Adrenal gland (tissue), 12 donors: ENCODE data around the gene C1R. TPM values are rescaled to one million over a fixed set of nuclear protein-coding genes. Genes with fewer than 3 reads are reported as not detected.
"Not testable (repeated sequence)": the region's sequence is repeated elsewhere in the genome, so short reads cannot be mapped to it uniquely, and the experiment has no call there.

ENCODE experiments used
- DNase-seq, 7 donors: peaks; one replicate each; pipeline ENCODE4 v3.0.0-alpha.2; 2019 to 2020
- H3K27ac ChIP-seq, 5 donors: fragments of 200-600 bp; sonication (generic) in 4 of 5; 1 replicate in 3 of 5; 2 replicates in 2 of 5; pipeline versions ENCODE4 v1.5.1 to v1.8.0; 2016 to 2020; ENCODE audit warnings: mild to moderate bottlenecking in 1 of 5
- H3K27me3 ChIP-seq: fragments of 200-600 bp; 2 replicates; pipeline ENCODE4 v1.8.0; 2021
- H3K36me3 ChIP-seq, 2 donors: fragments of 200-600 bp; replicated peaks in 1 of 2; 1 replicate in 1 of 2; 2 replicates in 1 of 2; pipeline versions ENCODE4 v1.5.1 to v1.8.0; 2018 to 2022
- H3K4me1 ChIP-seq, 2 donors: fragments of 200-600 bp; replicated peaks in 1 of 2; 1 replicate in 1 of 2; 2 replicates in 1 of 2; pipeline versions ENCODE4 v1.5.1 to v1.8.0; 2018 to 2021
- H3K4me3 ChIP-seq, 4 donors: fragments of 200-600 bp; sonication (generic) in 3 of 4; one replicate each; pipeline ENCODE4 v1.5.1; 2016 to 2018
- H3K9me3 ChIP-seq, 3 donors: fragments of 200-600 bp; sonication (generic) in 1 of 3; replicated peaks in 1 of 3; 1 replicate in 2 of 3; 2 replicates in 1 of 3; pipeline versions ENCODE4 v1.5.1 to v1.8.0; 2016 to 2021
- POLR2A ChIP-seq, 2 donors: fragments of 450-650 bp; IDR thresholded peaks; one replicate each; pipeline ENCODE4 v1.6.1; 2017; ENCODE audit warnings: antibody characterized with exemption in 2 of 2, mild to moderate bottlenecking in 2 of 2, moderate library complexity in 1 of 2
- WGBS, 4 donors: extraction: QIAGEN DNeasy Blood & Tissue Kit in 2 of 4; methylation state at CpG; one replicate each; pipeline versions ENCODE4 v1.1.5 to v1.1.7; 2013 to 2017; 5-methylcytosine and 5-hydroxymethylcytosine counted together
- intact Hi-C, 2 donors: fragments of 100-400 bp; cut with DNase I; formaldehyde crosslinking; loops; one replicate each; pipeline versions ENCODE4 v1.14.1 to v1.15.0; 2022 to 2023
- polyA plus RNA-seq, 3 donors: library from polyadenylated mRNA; stranded (reverse); fragments of 200-250 nt in 2 of 3; fragments of 350-450 nt in 1 of 3; fragmentation: Illumina TruSeq in 1 of 3; extraction: RNeasy Lipid Tissue Mini Kit (QIAGEN cat#74804) in 1 of 3; gene quantifications; one replicate each; pipeline ENCODE4 v1.2.3, GENCODE V29; 2013 to 2014
- total RNA-seq, 9 donors: library from RNA; depleted of rRNA in 4 of 9; stranded (reverse); fragments of >200 nt in 4 of 9; fragments of 120-200 nt in 1 of 9; fragmentation: NEBNext Ultra II Directional in 1 of 9; extraction: Animal tissue kit (Norgen Biotek cat#: 25700) in 1 of 9; gene quantifications; one replicate each; pipeline versions ENCODE4 v1.1.0 to v1.2.4, GENCODE V29; 2013 to 2023
- TF ChIP-seq, protein P1 (sequence below), 6 experiments: fragments of 450-650 bp in 4 of 6; fragments of 200-600 bp in 2 of 6; sonication (generic) in 1 of 6; IDR thresholded peaks; 1 replicate in 5 of 6; 2 replicates in 1 of 6; pipeline versions ENCODE4 v1.5.1 to v1.8.0; 2016 to 2021; ENCODE audit warnings: antibody characterized with exemption in 6 of 6, mild to moderate bottlenecking in 2 of 6, moderate library complexity in 1 of 6
- donor health status: healthy with polysubstance abuse.
- donor health status: Bipolar disorder and iron deficiency.
- donor health status: DM: yes; HTN: yes; CAD: no.
- donor health status: DM: no; HTN: no; CAD: no.
- donor health status: DM: no; HTN: no; CAD: no.
- donor health status: DM: yes; HTN: yes; CAD: no.

C1R gene
- total and polyA plus RNA-seq, 12 donors = 10.3 to 1,160 (median 366) TPM

DNA sequence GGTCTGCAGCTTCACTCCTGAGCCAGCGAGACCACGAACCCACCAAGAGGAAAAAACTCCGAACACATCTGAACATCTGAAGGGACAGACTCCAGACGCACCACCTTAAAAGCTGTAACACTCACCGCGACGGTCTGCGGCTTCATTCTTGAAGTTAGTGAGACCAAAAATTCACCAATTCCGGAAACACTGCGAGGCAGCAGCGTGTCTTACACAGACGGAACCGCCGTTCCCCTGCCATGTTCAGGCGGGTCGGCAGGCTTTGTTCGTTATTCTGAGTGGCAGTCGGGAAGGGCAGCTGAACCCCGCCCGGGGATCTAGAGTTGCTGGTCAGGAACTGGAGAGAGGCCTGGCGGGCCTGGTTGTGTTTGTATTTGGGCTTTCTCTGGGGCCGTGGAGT lies 53.7 kb downstream of the C1R start:
- no peak overlapping the region for H3K4me3 ChIP-seq
- no peaks in the 10 kb centered on the region for H3K9me3 ChIP-seq
- DNase-seq = no peak
- H3K36me3 ChIP-seq = no peaks in the 10 kb centered on the region
- no peaks in the 10 kb centered on the region for H3K27me3 ChIP-seq
- TF ChIP-seq, protein P1, sequence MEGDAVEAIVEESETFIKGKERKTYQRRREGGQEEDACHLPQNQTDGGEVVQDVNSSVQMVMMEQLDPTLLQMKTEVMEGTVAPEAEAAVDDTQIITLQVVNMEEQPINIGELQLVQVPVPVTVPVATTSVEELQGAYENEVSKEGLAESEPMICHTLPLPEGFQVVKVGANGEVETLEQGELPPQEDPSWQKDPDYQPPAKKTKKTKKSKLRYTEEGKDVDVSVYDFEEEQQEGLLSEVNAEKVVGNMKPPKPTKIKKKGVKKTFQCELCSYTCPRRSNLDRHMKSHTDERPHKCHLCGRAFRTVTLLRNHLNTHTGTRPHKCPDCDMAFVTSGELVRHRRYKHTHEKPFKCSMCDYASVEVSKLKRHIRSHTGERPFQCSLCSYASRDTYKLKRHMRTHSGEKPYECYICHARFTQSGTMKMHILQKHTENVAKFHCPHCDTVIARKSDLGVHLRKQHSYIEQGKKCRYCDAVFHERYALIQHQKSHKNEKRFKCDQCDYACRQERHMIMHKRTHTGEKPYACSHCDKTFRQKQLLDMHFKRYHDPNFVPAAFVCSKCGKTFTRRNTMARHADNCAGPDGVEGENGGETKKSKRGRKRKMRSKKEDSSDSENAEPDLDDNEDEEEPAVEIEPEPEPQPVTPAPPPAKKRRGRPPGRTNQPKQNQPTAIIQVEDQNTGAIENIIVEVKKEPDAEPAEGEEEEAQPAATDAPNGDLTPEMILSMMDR (IDR thresholded peaks at IDR 0.05) = no peak
- no peak for TF ChIP-seq POLR2A (IDR thresholded peaks at IDR 0.05)
- intact Hi-C loops = no loop called here
- no peaks in the 10 kb centered on the region for H3K4me1 ChIP-seq
- no peak overlapping the region for H3K27ac ChIP-seq
- 90 to 94% (median 93%) methylated on average over 22 of the region's 22 CpGs for WGBS, 4 donors

GRCh38 chr12:7037411-7037810 lies 54.8 kb downstream of the C1R start:
- H3K4me1 ChIP-seq, H3K9me3 ChIP-seq, intact Hi-C loops, H3K27ac ChIP-seq, H3K36me3 ChIP-seq, H3K4me3 ChIP-seq, H3K27me3 ChIP-seq, DNase-seq: not testable (repeated sequence)
- WGBS, 4 donors = 90 to 100% (median 93%) methylated on average over 4 to 32 of the region's 32 CpGs; no CpG with 5 or more reads in 1 of the 4 donors

- Histone ChIP-seq H3K27me3 (no peaks in the 10 kb centered on the region), H3K4me1 (no peaks in the 10 kb centered on the region), H3K27ac (no peak overlapping the region), H3K4me3 (no peak overlapping the region), H3K36me3 (no peaks in the 10 kb centered on the region), H3K9me3 (no peaks in the 10 kb centered on the region)
- TF ChIP-seq, protein P1 (IDR thresholded peaks at IDR 0.05) = no peak
- no peak for TF ChIP-seq POLR2A (IDR thresholded peaks at IDR 0.05)
- 50 to 66% (median 60%) methylated on average over 2 of the region's 2 CpGs for WGBS, 4 donors
- no peak for DNase-seq
- intact Hi-C loops = no loop called here
Observed at GRCh38 chr12:7035463-7035862, 56.8 kb downstream of the C1R start.

- no peak for DNase-seq
- intact Hi-C loops = no loop called here
- WGBS, 4 donors = 69 to 86% (median 78%) methylated on average over 1 of the region's 1 CpG
- no peak for TF ChIP-seq POLR2A (IDR thresholded peaks at IDR 0.05)
- TF ChIP-seq, protein P1 (IDR thresholded peaks at IDR 0.05) = no peak
- no peak overlapping the region for H3K4me3 ChIP-seq
- no peaks in the 10 kb centered on the region for H3K27me3 ChIP-seq
- no peak overlapping the region for H3K27ac ChIP-seq
- no peaks in the 10 kb centered on the region for H3K9me3 ChIP-seq
- no peaks in the 10 kb centered on the region for H3K4me1 ChIP-seq
- no peaks in the 10 kb centered on the region for H3K36me3 ChIP-seq
Observed at GRCh38 chr12:7034464-7034863, 57.8 kb downstream of the C1R start.

- Histone ChIP-seq H3K9me3 (no peaks in the 10 kb centered on the region), H3K4me3 (no peak overlapping the region), H3K27ac (no peak overlapping the region), H3K27me3 (no peaks in the 10 kb centered on the region), H3K36me3 (no peaks in the 10 kb centered on the region), H3K4me1 (no peaks in the 10 kb centered on the region)
- intact Hi-C loops = no loop called here
- 59 to 76% (median 72%) methylated on average over 2 of the region's 2 CpGs for WGBS, 4 donors
- no peak for DNase-seq
- TF ChIP-seq, protein P1 (IDR thresholded peaks at IDR 0.05) = no peak
- no peak for TF ChIP-seq POLR2A (IDR thresholded peaks at IDR 0.05)
Observed at GRCh38 chr12:7032990-7033389, 59.3 kb downstream of the C1R start.
